GM23248 (cell line): Measurements from ENCODE around the gene FILIP1L.

Source experiments
- EZH2 ChIP-seq: fragments of 200-600 bp; sonication (generic); IDR thresholded peaks from 2 replicates; pipeline ENCODE4 v1.6.1; 2018; ENCODE audit warnings: antibody characterized with exemption, mild to moderate bottlenecking; ENCODE audit not compliant: insufficient read depth, poor library complexity, severe bottlenecking
- EZH2phosphoT487 ChIP-seq: fragments of 200-600 bp; sonication (generic); IDR thresholded peaks from 2 replicates; pipeline ENCODE4 v1.6.1; 2018; ENCODE audit warnings: antibody characterized with exemption, moderate library complexity, mild to moderate bottlenecking, low read depth; ENCODE audit not compliant: insufficient read depth

DNA sequence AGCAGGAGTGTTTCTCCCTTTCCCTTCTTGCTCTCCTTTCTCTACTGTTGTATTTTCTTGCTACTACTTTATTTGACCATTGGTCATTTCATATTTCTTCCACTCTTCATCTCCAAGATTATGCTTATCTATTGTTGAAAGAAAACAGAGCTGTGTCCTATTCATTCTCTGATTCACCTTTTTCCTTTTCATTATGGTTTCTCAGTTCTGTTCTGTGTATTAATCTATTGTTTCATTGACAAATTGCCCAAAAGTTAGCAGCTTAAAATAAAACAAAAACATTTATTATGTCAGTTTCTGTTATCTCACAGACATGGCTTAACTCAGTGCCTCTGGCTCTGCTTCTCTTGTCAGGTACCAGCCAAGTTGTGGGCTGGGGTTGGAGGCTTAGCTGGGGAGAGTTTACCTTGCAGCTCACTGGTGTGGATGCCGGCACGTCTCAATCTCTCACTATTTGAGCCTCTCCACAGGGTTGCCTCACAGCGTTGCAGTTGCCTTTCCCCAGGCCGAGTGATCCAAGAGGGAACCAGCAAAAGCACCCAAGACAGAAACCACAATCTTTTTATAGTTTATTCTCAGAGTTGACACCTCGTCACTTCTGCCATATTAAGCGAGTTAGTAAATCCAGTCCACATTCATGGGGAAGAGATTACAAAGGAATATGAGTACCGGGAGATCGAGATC lies 36.9 kb upstream of the FILIP1L start:
- TF ChIP-seq EZH2 (no peak), EZH2phosphoT487 (no peak)
